Astrocyte of the cerebellum (primary cell): ENCODE results near the gene HCFC1.

Experiments used
- DNase-seq: peaks from one replicate; pipeline ENCODE4 v3.0.0-alpha.2; 2011; ENCODE audit warnings: low read depth
- H3K4me3 ChIP-seq: 2 replicates; pipeline ENCODE4 v1.5.1; 2011; ENCODE audit warnings: mild to moderate bottlenecking, low read depth, low read length, moderate library complexity
- CTCF ChIP-seq: IDR thresholded peaks from 2 replicates; pipeline ENCODE4 v1.5.1; 2012; ENCODE audit warnings: low read length, low read depth, moderate library complexity, mild to moderate bottlenecking; ENCODE audit errors: missing control alignments
- in situ Hi-C: cut with HindIII; loops from 2 replicates; pipeline ENCODE4 v1.10.0; 2017; ENCODE audit warnings: low sequenced_read_pairs

The HCFC1 gene

GRCh38 chrX:154013614-154014360 is 42.2 kb upstream of the HCFC1 start:
- H3K4me3 ChIP-seq, result no peak overlapping the region
- TF ChIP-seq CTCF, result peak; percentile 78
- in situ Hi-C loops, result no loop called here
- no peak for DNase-seq

- in situ Hi-C loops, result no loop called here
- H3K4me3 ChIP-seq, result no peak overlapping the region
- no peak for DNase-seq
- no peak for TF ChIP-seq CTCF
Observed at GRCh38 chrX:154013001-154013421, 41.4 kb upstream of the HCFC1 start.

GRCh38 chrX:154012336-154012991 is 40.8 kb upstream of the HCFC1 start:
- H3K4me3 ChIP-seq, result no peak overlapping the region
- no peak for TF ChIP-seq CTCF
- no peak for DNase-seq
- in situ Hi-C loops, result no loop called here

GRCh38 chrX:154011376-154012335 is 40.0 kb upstream of the HCFC1 start:
- in situ Hi-C loops, result no loop called here
- TF ChIP-seq CTCF, result no peak
- DNase-seq, result no peak
- H3K4me3 ChIP-seq, result no peak overlapping the region

- no peak overlapping the region for H3K4me3 ChIP-seq
- no peak for TF ChIP-seq CTCF
- in situ Hi-C loops, result no loop called here
- no peak for DNase-seq
Observed at GRCh38 chrX:154010330-154011087, 38.9 kb upstream of the HCFC1 start.

GRCh38 chrX:154008521-154008920 is 36.9 kb upstream of the HCFC1 start:
- in situ Hi-C loops, result no loop called here
- no peak for DNase-seq
- no peak overlapping the region for H3K4me3 ChIP-seq
- TF ChIP-seq CTCF, result no peak
